Activated CD8-positive, alpha-beta memory T cell treated with anti-CD3 and anti-CD28 coated beads for 48 hours (primary cell): Measurements from ENCODE around the gene PHLDB1.
"Not testable (repeated sequence)": the region's sequence is repeated elsewhere in the genome, so short reads cannot be mapped to it uniquely, and the experiment has no call there.

ENCODE experiments used
- DNase-seq, 3 experiments: peaks; one replicate each; pipeline ENCODE4 v3.0.0-alpha.2; 2020; ENCODE audit warnings: low read depth in 2 of 3, low spot score in 2 of 3

PHLDB1 gene

GRCh38 chr11:118605116-118605867, 2.1 kb upstream of the PHLDB1 start:
- DNase-seq = no peak

- no peak for DNase-seq
Measured at GRCh38 chr11:118606157-118606843, 1.1 kb upstream of the PHLDB1 start.

GRCh38 chr11:118606844-118607228, 579 bp upstream of the PHLDB1 start:
- DNase-seq = no peak

- peak; percentile 27 to 54 (median 39) for DNase-seq
Measured at GRCh38 chr11:118608360-118609227, 1.2 kb downstream of the PHLDB1 start.

GRCh38 chr11:118609380-118610224, 2.2 kb downstream of the PHLDB1 start:
- DNase-seq = peak in 2 of 3 experiments; percentile 14 to 19

GRCh38 chr11:118610225-118610772, 2.9 kb downstream of the PHLDB1 start:
- peak in 1 of 3 experiments; percentile 19 for DNase-seq

GRCh38 chr11:118610773-118611432, 3.5 kb downstream of the PHLDB1 start:
- DNase-seq = peak; percentile 70 to 89 (median 83)

- DNase-seq = not testable (repeated sequence)
Measured at GRCh38 chr11:118611433-118611795, 4.0 kb downstream of the PHLDB1 start.

GRCh38 chr11:118612378-118612777, 5.0 kb downstream of the PHLDB1 start:
- no peak for DNase-seq

- no peak for DNase-seq
Measured at GRCh38 chr11:118614511-118614910, 7.1 kb downstream of the PHLDB1 start.

- DNase-seq = no peak
Measured at GRCh38 chr11:118615282-118615975, 8.0 kb downstream of the PHLDB1 start.

- no peak for DNase-seq
Measured at GRCh38 chr11:118615976-118616371, 8.6 kb downstream of the PHLDB1 start.

GRCh38 chr11:118618115-118618990, 10.9 kb downstream of the PHLDB1 start:
- DNase-seq = no peak

- no peak for DNase-seq
Measured at GRCh38 chr11:118618991-118619375, 11.6 kb downstream of the PHLDB1 start.

- no peak for DNase-seq
Measured at GRCh38 chr11:118619444-118620197, 12.2 kb downstream of the PHLDB1 start.

GRCh38 chr11:118620529-118621070, 13.2 kb downstream of the PHLDB1 start:
- no peak for DNase-seq

GRCh38 chr11:118621071-118621783, 13.8 kb downstream of the PHLDB1 start:
- DNase-seq = peak in 1 of 3 experiments; percentile 4
